Trophoblast cell (in vitro differentiated cells and primary cell): Measurements from ENCODE around the gene BACH2.

ENCODE experiments used
- DNase-seq, 2 donors: peaks; one replicate each; pipeline ENCODE4 v3.0.0-alpha.2; 2016
- H2AFZ ChIP-seq: 2 replicates; pipeline ENCODE4 v1.6.1; 2013; ENCODE audit warnings: low read length, moderate library complexity, mild to moderate bottlenecking; ENCODE audit not compliant: insufficient read depth, poor library complexity
- H2AK5ac ChIP-seq: 2 replicates; pipeline ENCODE4 v1.6.1; 2013; ENCODE audit warnings: mild to moderate bottlenecking, low read length
- H2BK120ac ChIP-seq: 2 replicates; pipeline ENCODE4 v1.6.1; 2013; ENCODE audit warnings: low read length, mild to moderate bottlenecking, moderate library complexity; ENCODE audit not compliant: insufficient read depth, poor library complexity
- H2BK12ac ChIP-seq: 2 replicates; pipeline ENCODE4 v1.6.1; 2013; ENCODE audit warnings: mild to moderate bottlenecking, low read length, moderate library complexity
- H2BK5ac ChIP-seq: 2 replicates; pipeline ENCODE4 v1.6.1; 2013; ENCODE audit warnings: low read length, low read depth, moderate library complexity, mild to moderate bottlenecking; ENCODE audit not compliant: poor library complexity
- H3K14ac ChIP-seq: 2 replicates; pipeline ENCODE4 v1.6.1; 2013; ENCODE audit warnings: mild to moderate bottlenecking, low read length
- H3K18ac ChIP-seq: 2 replicates; pipeline ENCODE4 v1.6.1; 2013; ENCODE audit warnings: mild to moderate bottlenecking, low read length
- H3K23ac ChIP-seq: 2 replicates; pipeline ENCODE4 v1.6.1; 2013; ENCODE audit warnings: low read length
- H3K27ac ChIP-seq: 2 replicates; pipeline ENCODE4 v1.5.1; 2013; ENCODE audit warnings: low read depth, mild to moderate bottlenecking, inconsistent platforms, low read length, moderate library complexity
- H3K27me3 ChIP-seq: 2 replicates; pipeline ENCODE4 v1.6.1; 2013; ENCODE audit warnings: inconsistent platforms, mild to moderate bottlenecking, low read length, moderate library complexity; ENCODE audit not compliant: insufficient read depth
- H3K36me3 ChIP-seq, 2 experiments: 1 replicate in 1 of 2; 2 replicates in 1 of 2; pipeline ENCODE4 v1.6.1; 2013; ENCODE audit warnings: low read length in 2 of 2, mild to moderate bottlenecking in 2 of 2, moderate library complexity in 1 of 2; ENCODE audit not compliant: insufficient read depth in 2 of 2, control insufficient read depth in 1 of 2
- H3K4ac ChIP-seq: 2 replicates; pipeline ENCODE4 v1.6.1; 2013; ENCODE audit warnings: low read depth, mild to moderate bottlenecking, low read length, moderate library complexity
- H3K4me1 ChIP-seq, 2 experiments: 1 replicate in 1 of 2; 2 replicates in 1 of 2; pipeline ENCODE4 v1.6.1; 2013; ENCODE audit warnings: low read length in 2 of 2, mild to moderate bottlenecking in 2 of 2, moderate library complexity in 1 of 2; ENCODE audit not compliant: insufficient read depth in 2 of 2, control insufficient read depth in 1 of 2
- H3K4me2 ChIP-seq: 2 replicates; pipeline ENCODE4 v1.6.1; 2013; ENCODE audit warnings: inconsistent platforms, mild to moderate bottlenecking, low read length, moderate library complexity
- H3K4me3 ChIP-seq: 2 replicates; pipeline ENCODE4 v1.5.1; 2013; ENCODE audit warnings: mild to moderate bottlenecking, low read depth, low read length, inconsistent platforms
- H3K79me1 ChIP-seq: one replicate; pipeline ENCODE4 v1.6.1; 2013; ENCODE audit warnings: low read length
- H3K79me2 ChIP-seq: 2 replicates; pipeline ENCODE4 v1.6.1; 2013; ENCODE audit warnings: low read length, mild to moderate bottlenecking; ENCODE audit not compliant: control insufficient read depth, insufficient read depth, poor library complexity
- H3K9ac ChIP-seq: 2 replicates; pipeline ENCODE4 v1.6.1; 2013; ENCODE audit warnings: mild to moderate bottlenecking, low read length
- H3K9me3 ChIP-seq: 2 replicates; pipeline ENCODE4 v1.6.1; 2013; ENCODE audit warnings: low read depth, mild to moderate bottlenecking, control low read depth, inconsistent platforms, low read length; ENCODE audit not compliant: insufficient read depth
- H4K12ac ChIP-seq: 2 replicates; pipeline ENCODE4 v1.6.1; 2013; ENCODE audit warnings: low read depth, mild to moderate bottlenecking, low read length, moderate library complexity
- H4K8ac ChIP-seq: 2 replicates; pipeline ENCODE4 v1.6.1; 2013; ENCODE audit warnings: low read depth, mild to moderate bottlenecking, low read length, moderate library complexity
- H4K91ac ChIP-seq: one replicate; pipeline ENCODE4 v1.6.1; 2013; ENCODE audit warnings: low read depth, mild to moderate bottlenecking, low read length, moderate library complexity
- WGBS: extraction: QIAGEN DNeasy Blood & Tissue Kit; methylation state at CpG from one replicate; pipeline ENCODE4 v1.1.7; 2013; ENCODE audit warnings: missing lambda C conversion rate; ENCODE audit not compliant: insufficient read length, insufficient coverage; ENCODE audit errors: extremely low coverage; 5-methylcytosine and 5-hydroxymethylcytosine counted together

Gene BACH2

GRCh38 chr6:90289902-90290301, 6.7 kb downstream of the BACH2 start:
- Histone ChIP-seq H3K23ac (no peak overlapping the region), H3K36me3 (no peaks in the 10 kb centered on the region), H2BK5ac (no peak overlapping the region), H4K12ac (no peak overlapping the region), H4K91ac (no peak overlapping the region), H3K18ac (no peak overlapping the region), H3K4me3 (no peak overlapping the region), H2BK12ac (no peak overlapping the region), H3K27me3 (peaks cover under 1% of the 10 kb centered on the region), H2AK5ac (no peak overlapping the region), H3K14ac (no peak overlapping the region), H3K79me1 (peaks cover 2% of the 10 kb centered on the region), H3K4me1 (peaks cover 2 to 3% of the 10 kb centered on the region in 2 experiments), H2AFZ (no peak overlapping the region), H3K27ac (no peak overlapping the region), H3K4ac (no peak overlapping the region), H3K9me3 (no peaks in the 10 kb centered on the region), H3K79me2 (peaks cover under 1% of the 10 kb centered on the region), H2BK120ac (no peak overlapping the region), H4K8ac (no peak overlapping the region), H3K9ac (no peak overlapping the region), H3K4me2 (no peak overlapping the region)
- WGBS = no CpG with 5 or more reads among the region's 1 CpG
- no peak for DNase-seq

DNA sequence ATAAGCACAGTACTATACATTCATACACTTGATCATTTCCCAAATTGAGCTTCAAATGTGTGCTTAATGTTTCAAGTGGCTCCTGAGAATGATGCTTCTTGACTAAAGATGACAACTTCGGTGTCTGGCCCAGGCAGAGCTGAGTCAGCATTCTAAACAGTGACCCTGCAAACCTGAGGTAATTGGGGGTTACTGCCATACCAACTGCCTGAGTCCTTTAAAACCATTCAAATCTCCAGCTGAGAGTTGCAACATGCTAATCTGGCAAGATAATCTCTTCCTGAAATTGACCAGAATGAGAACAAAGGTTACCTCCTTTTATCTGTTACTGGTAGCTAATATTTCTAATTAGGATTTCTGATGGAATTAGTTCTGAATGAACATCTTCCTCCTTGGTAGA, 8.2 kb downstream of the BACH2 start:
- H3K79me2 ChIP-seq = no peaks in the 10 kb centered on the region
- H3K9me3 ChIP-seq = no peaks in the 10 kb centered on the region
- no peaks in the 10 kb centered on the region for H3K36me3 ChIP-seq
- no peak overlapping the region for H3K4me2 ChIP-seq
- no peak overlapping the region for H2AFZ ChIP-seq
- H3K18ac ChIP-seq = no peak overlapping the region
- H2AK5ac ChIP-seq = no peak overlapping the region
- no peak overlapping the region for H4K12ac ChIP-seq
- WGBS = no CpG with 5 or more reads among the region's 1 CpG
- no peak overlapping the region for H4K91ac ChIP-seq
- H2BK120ac ChIP-seq = no peak overlapping the region
- peak in 1 of 2 donors; percentile 46 for DNase-seq
- no peak overlapping the region for H2BK12ac ChIP-seq
- no peak overlapping the region for H2BK5ac ChIP-seq
- H3K9ac ChIP-seq = no peak overlapping the region
- H3K4ac ChIP-seq = no peak overlapping the region
- H3K23ac ChIP-seq = no peak overlapping the region
- peaks cover 2 to 3% of the 10 kb centered on the region in 2 experiments for H3K4me1 ChIP-seq
- H3K27me3 ChIP-seq = no peaks in the 10 kb centered on the region
- no peak overlapping the region for H3K14ac ChIP-seq
- H3K4me3 ChIP-seq = no peak overlapping the region
- no peak overlapping the region for H4K8ac ChIP-seq
- H3K27ac ChIP-seq = no peak overlapping the region
- H3K79me1 ChIP-seq = peaks cover 2% of the 10 kb centered on the region

- Histone ChIP-seq H4K12ac (no peak overlapping the region), H2AFZ (no peak overlapping the region), H2BK5ac (no peak overlapping the region), H3K23ac (no peak overlapping the region), H2BK120ac (no peak overlapping the region), H3K79me2 (no peaks in the 10 kb centered on the region), H3K9me3 (no peaks in the 10 kb centered on the region), H3K14ac (no peak overlapping the region), H4K8ac (no peak overlapping the region), H3K4ac (no peak overlapping the region), H3K18ac (no peak overlapping the region), H2BK12ac (no peak overlapping the region), H4K91ac (no peak overlapping the region), H3K9ac (no peak overlapping the region), H2AK5ac (no peak overlapping the region), H3K79me1 (peaks cover 2% of the 10 kb centered on the region), H3K36me3 (no peaks in the 10 kb centered on the region), H3K4me1 (peaks cover 2 to 3% of the 10 kb centered on the region in 2 experiments), H3K4me3 (no peak overlapping the region), H3K27me3 (no peaks in the 10 kb centered on the region), H3K27ac (no peak overlapping the region), H3K4me2 (no peak overlapping the region)
- DNase-seq = peak; percentile 50 to 81
- WGBS = no CpG with 5 or more reads among the region's 4 CpGs
Measured at GRCh38 chr6:90286884-90287488, 9.7 kb downstream of the BACH2 start.

DNA sequence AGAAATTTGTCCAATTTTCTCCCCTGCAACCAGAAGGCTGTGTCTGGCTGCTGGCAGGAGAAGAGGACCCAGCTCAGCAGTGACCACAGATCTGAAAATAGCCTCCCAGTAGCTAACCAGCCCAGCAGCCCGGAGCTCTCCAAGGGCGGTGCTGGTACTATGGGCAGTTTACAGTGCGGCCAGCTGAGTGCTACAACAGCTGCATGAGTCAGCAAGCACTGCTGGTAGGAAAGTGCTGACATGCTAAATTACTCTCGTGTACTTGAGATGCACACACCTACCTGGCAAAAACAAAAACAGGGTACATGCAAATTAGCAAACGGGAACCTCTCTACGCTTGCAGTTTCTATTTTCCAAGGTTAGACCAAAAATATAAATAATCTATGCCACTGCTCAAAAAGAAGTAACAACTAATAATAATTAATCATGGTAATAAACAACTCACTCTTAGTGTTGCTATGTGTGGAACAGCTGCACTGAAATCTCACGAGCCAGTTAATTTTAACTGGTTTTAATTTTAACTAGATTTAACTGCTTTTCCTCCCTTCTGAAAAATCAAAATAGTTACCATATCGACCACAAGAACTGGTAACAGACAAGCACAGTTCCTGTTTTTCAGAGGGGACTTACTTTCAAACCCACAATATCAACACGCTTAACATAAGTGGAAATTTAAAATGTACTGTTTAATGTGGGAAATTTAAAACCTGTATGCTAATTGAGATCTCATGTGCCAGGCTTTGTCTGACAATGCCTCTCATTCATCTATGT, 10.8 kb downstream of the BACH2 start:
- H3K9ac ChIP-seq = no peak overlapping the region
- H3K27ac ChIP-seq = no peak overlapping the region
- no peak overlapping the region for H2BK5ac ChIP-seq
- WGBS = no CpG with 5 or more reads among the region's 9 CpGs
- no peaks in the 10 kb centered on the region for H3K79me2 ChIP-seq
- no peak overlapping the region for H2BK120ac ChIP-seq
- peaks cover 2 to 3% of the 10 kb centered on the region in 2 experiments for H3K4me1 ChIP-seq
- H4K12ac ChIP-seq = no peak overlapping the region
- DNase-seq = peak; percentile 94
- H3K4ac ChIP-seq = no peak overlapping the region
- H2AK5ac ChIP-seq = no peak overlapping the region
- H3K79me1 ChIP-seq = peaks cover 2% of the 10 kb centered on the region
- H3K4me3 ChIP-seq = no peak overlapping the region
- no peak overlapping the region for H4K91ac ChIP-seq
- H2AFZ ChIP-seq = no peak overlapping the region
- H3K4me2 ChIP-seq = no peak overlapping the region
- no peak overlapping the region for H4K8ac ChIP-seq
- H3K14ac ChIP-seq = no peak overlapping the region
- H3K36me3 ChIP-seq = no peaks in the 10 kb centered on the region
- H3K23ac ChIP-seq = no peak overlapping the region
- H3K9me3 ChIP-seq = no peaks in the 10 kb centered on the region
- H3K18ac ChIP-seq = no peak overlapping the region
- H2BK12ac ChIP-seq = no peak overlapping the region
- no peaks in the 10 kb centered on the region for H3K27me3 ChIP-seq
